ENCODE results near the gene DNAJC8. TPM values are rescaled to one million over a fixed set of nuclear protein-coding genes. Genes with fewer than 3 reads are reported as not detected.

The DNAJC8 gene
- total RNA-seq, 4 donors from 2014 or later, result 27.4 to 55.1 (median 48.9) TPM

- 73% methylated on average over 4 of the region's 5 CpGs; no CpG with 5 or more reads in 1 of the 2 donors for whole genome bisulfite sequencing, 2 donors
- H3K9me3 ChIP-seq, result no peaks in the 10 kb centered on the region
- no peak for DNase-seq
- peak overlapping the region in 1 of 4 donors; percentile 40 for H3K4me3 ChIP-seq
- TF ChIP-seq CTCF (IDR thresholded peaks at IDR 0.05) (no peak), POLR2A (IDR thresholded peaks at IDR 0.05) (no peak)
- H3K4me1 ChIP-seq, result peaks cover 20 to 47% (median 27%) of the 10 kb centered on the region in 3 donors
- no peaks in the 10 kb centered on the region for H3K27me3 ChIP-seq
- H3K36me3 ChIP-seq, result no peaks in the 10 kb centered on the region
- intact Hi-C loops (cut with DNase I), result no loop called here
- peak overlapping the region; percentile 38 to 81 (median 56) for H3K27ac ChIP-seq
Observed at GRCh38 chr1:28173980-28174297, 58.9 kb downstream of the DNAJC8 start.

- intact Hi-C loops (cut with DNase I), result no loop called here
- no peaks in the 10 kb centered on the region for H3K36me3 ChIP-seq
- no peaks in the 10 kb centered on the region for H3K27me3 ChIP-seq
- no peak for TF ChIP-seq POLR2A (IDR thresholded peaks at IDR 0.05)
- no peak for TF ChIP-seq CTCF (IDR thresholded peaks at IDR 0.05)
- H3K9me3 ChIP-seq, result no peaks in the 10 kb centered on the region
- WGBS, 2 donors, result 44 to 54% methylated on average over 7 to 10 of the region's 11 CpGs
- H3K4me1 ChIP-seq, result peaks cover 20 to 47% (median 27%) of the 10 kb centered on the region in 3 donors
- peak overlapping the region in 1 of 4 donors; percentile 40 for H3K4me3 ChIP-seq
- DNase-seq, result no peak
- peak overlapping the region; percentile 38 to 81 (median 56) for H3K27ac ChIP-seq
Observed at GRCh38 chr1:28173151-28173979, 59.5 kb downstream of the DNAJC8 start.

- DNase-seq, result no peak
- Histone ChIP-seq H3K9me3 (no peaks in the 10 kb centered on the region), H3K36me3 (no peaks in the 10 kb centered on the region), H3K4me3 (no peak overlapping the region), H3K4me1 (peaks cover 20 to 47% (median 27%) of the 10 kb centered on the region in 3 donors), H3K27me3 (no peaks in the 10 kb centered on the region), H3K27ac (peak overlapping the region in 3 of 4 donors; percentile 56 to 75 (median 57))
- 27 to 46% methylated on average over 5 to 8 of the region's 8 CpGs for WGBS, 2 donors
- TF ChIP-seq POLR2A (IDR thresholded peaks at IDR 0.05) (peak in 1 of 4 donors; percentile 25), CTCF (IDR thresholded peaks at IDR 0.05) (no peak)
- intact Hi-C loops (cut with DNase I), result no loop called here
Observed at GRCh38 chr1:28172713-28173150, 60.1 kb downstream of the DNAJC8 start.

GRCh38 chr1:28171246-28171645, 61.6 kb downstream of the DNAJC8 start:
- Histone ChIP-seq H3K4me1 (peaks cover 20 to 47% (median 27%) of the 10 kb centered on the region in 3 donors), H3K27ac (peak overlapping the region in 2 of 4 donors; percentile 0 to 25), H3K36me3 (no peaks in the 10 kb centered on the region), H3K4me3 (no peak overlapping the region), H3K27me3 (no peaks in the 10 kb centered on the region), H3K9me3 (no peaks in the 10 kb centered on the region)
- DNase-seq, result no peak
- intact Hi-C loops (cut with DNase I), result no loop called here
- TF ChIP-seq CTCF (IDR thresholded peaks at IDR 0.05) (no peak), POLR2A (IDR thresholded peaks at IDR 0.05) (no peak)
- WGBS, 2 donors, result 63 to 79% methylated on average over 7 of the region's 7 CpGs

GRCh38 chr1:28170001-28170596, 62.7 kb downstream of the DNAJC8 start:
- intact Hi-C loops (cut with DNase I), result no loop called here
- Histone ChIP-seq H3K4me3 (no peak overlapping the region), H3K4me1 (peaks cover 20 to 47% (median 24%) of the 10 kb centered on the region in 3 donors), H3K36me3 (no peaks in the 10 kb centered on the region), H3K27me3 (no peaks in the 10 kb centered on the region), H3K27ac (no peak overlapping the region), H3K9me3 (no peaks in the 10 kb centered on the region)
- 78 to 82% methylated on average over 2 of the region's 2 CpGs for WGBS, 2 donors
- DNase-seq, result no peak
- no peak for TF ChIP-seq CTCF (IDR thresholded peaks at IDR 0.05)
- TF ChIP-seq POLR2A (IDR thresholded peaks at IDR 0.05), result no peak
